BLaER1 treated with 17β-estradiol and CSF1 and Interleukin-3, amounts not matched to agents 10 nM and 100 nM (cell line): ENCODE data around the gene SPDEF.

Experiments
- H3K27ac ChIP-seq, 11 experiments: shearing (Covaris generic); formaldehyde crosslinking; 2 replicates each; pipeline ENCODE4 v1.8.1; 2022
- H3K27me3 ChIP-seq, 11 experiments: shearing (Covaris generic); formaldehyde crosslinking; 2 replicates each; pipeline ENCODE4 v1.8.1; 2022
- H3K36me3 ChIP-seq, 11 experiments: shearing (Covaris generic); formaldehyde crosslinking; 2 replicates each; pipeline ENCODE4 v1.8.1; 2022
- H3K4me1 ChIP-seq, 10 experiments: shearing (Covaris generic); formaldehyde crosslinking; 2 replicates each; pipeline ENCODE4 v1.8.1; 2022
- H3K4me2 ChIP-seq, 11 experiments: shearing (Covaris generic); formaldehyde crosslinking; 2 replicates each; pipeline ENCODE4 v1.8.1; 2022
- H3K4me3 ChIP-seq, 10 experiments: shearing (Covaris generic); formaldehyde crosslinking; 2 replicates each; pipeline ENCODE4 v1.8.1; 2022
- H3K9ac ChIP-seq, 11 experiments: shearing (Covaris generic); formaldehyde crosslinking; 2 replicates each; pipeline ENCODE4 v1.8.1; 2022
- H3K9me3 ChIP-seq, 11 experiments: shearing (Covaris generic); formaldehyde crosslinking; replicated peaks in 1 of 11; 2 replicates each; pipeline ENCODE4 v1.8.1; 2022
- H4K20me1 ChIP-seq, 11 experiments: shearing (Covaris generic); formaldehyde crosslinking; 2 replicates each; pipeline ENCODE4 v1.8.1; 2022
- Cebpa-rat ChIP-seq, 11 experiments: shearing (Covaris generic); IDR thresholded peaks; 2 replicates each; pipeline ENCODE4 v1.8.1; 2022

Gene SPDEF

GRCh38 chr6:34546551-34547321, 9.4 kb downstream of the SPDEF start:
- H3K9ac ChIP-seq, result no peak overlapping the region
- H3K27me3 ChIP-seq, result no peaks in the 10 kb centered on the region
- TF ChIP-seq Cebpa-rat (IDR thresholded peaks at IDR 0.05), result no peak
- H4K20me1 ChIP-seq, result no peaks in the 10 kb centered on the region
- H3K4me3 ChIP-seq, result no peak overlapping the region
- H3K4me2 ChIP-seq, result no peak overlapping the region
- H3K4me1 ChIP-seq, result peaks cover 15 to 30% (median 18%) of the 10 kb centered on the region in 10 experiments
- no peaks in the 10 kb centered on the region for H3K9me3 ChIP-seq
- H3K36me3 ChIP-seq, result no peaks in the 10 kb centered on the region
- no peak overlapping the region for H3K27ac ChIP-seq

GRCh38 chr6:34544776-34545471, 11.2 kb downstream of the SPDEF start:
- Histone ChIP-seq H3K4me1 (peaks cover 0 to 19% (median 5%) of the 10 kb centered on the region in 10 experiments; a peak in 10 of 20 replicates), H3K4me3 (no peak overlapping the region), H3K9ac (no peak overlapping the region), H3K27me3 (no peaks in the 10 kb centered on the region), H3K27ac (no peak overlapping the region), H4K20me1 (0 out of 22 replicates have a peak, but pooled peaks cover 0 to 7% (median 0%) of the 10 kb centered on the region in 11 experiments), H3K36me3 (no peaks in the 10 kb centered on the region), H3K9me3 (no peaks in the 10 kb centered on the region), H3K4me2 (no peak overlapping the region)
- no peak for TF ChIP-seq Cebpa-rat (IDR thresholded peaks at IDR 0.05)

GRCh38 chr6:34544052-34544604, 12.0 kb downstream of the SPDEF start:
- H3K36me3 ChIP-seq, result no peaks in the 10 kb centered on the region
- no peaks in the 10 kb centered on the region for H3K9me3 ChIP-seq
- no peaks in the 10 kb centered on the region for H3K27me3 ChIP-seq
- 0 out of 22 replicates have a peak, but pooled peaks cover 0 to 7% (median 0%) of the 10 kb centered on the region in 11 experiments for H4K20me1 ChIP-seq
- no peak overlapping the region for H3K27ac ChIP-seq
- TF ChIP-seq Cebpa-rat (IDR thresholded peaks at IDR 0.05), result no peak
- peaks cover 0 to 19% (median 4%) of the 10 kb centered on the region in 10 experiments; a peak in 9 of 20 replicates for H3K4me1 ChIP-seq
- H3K4me2 ChIP-seq, result peak overlapping the region in 3 of 11 experiments; percentile 9 to 44 (median 38); a peak in 6 of 22 replicates
- no peak overlapping the region for H3K9ac ChIP-seq
- no peak overlapping the region for H3K4me3 ChIP-seq

GRCh38 chr6:34543421-34543820, 12.7 kb downstream of the SPDEF start:
- TF ChIP-seq Cebpa-rat (IDR thresholded peaks at IDR 0.05), result no peak
- no peak overlapping the region for H3K4me3 ChIP-seq
- H4K20me1 ChIP-seq, result 0 out of 22 replicates have a peak, but pooled peaks cover 0 to 7% (median 0%) of the 10 kb centered on the region in 11 experiments
- H3K9me3 ChIP-seq, result no peaks in the 10 kb centered on the region
- no peak overlapping the region for H3K9ac ChIP-seq
- peak overlapping the region in 5 of 11 experiments; percentile 4 to 44 (median 30); a peak in 7 of 22 replicates for H3K4me2 ChIP-seq
- peaks cover 0 to 19% (median 4%) of the 10 kb centered on the region in 10 experiments; a peak in 9 of 20 replicates for H3K4me1 ChIP-seq
- no peak overlapping the region for H3K27ac ChIP-seq
- no peaks in the 10 kb centered on the region for H3K27me3 ChIP-seq
- no peaks in the 10 kb centered on the region for H3K36me3 ChIP-seq

GRCh38 chr6:34540841-34541240, 15.3 kb downstream of the SPDEF start:
- no peaks in the 10 kb centered on the region for H3K27me3 ChIP-seq
- no peak overlapping the region for H3K27ac ChIP-seq
- H3K4me1 ChIP-seq, result peaks cover 0 to 19% (median 6%) of the 10 kb centered on the region in 10 experiments; a peak in 10 of 20 replicates
- H3K9ac ChIP-seq, result no peak overlapping the region
- no peak for TF ChIP-seq Cebpa-rat (IDR thresholded peaks at IDR 0.05)
- no peak overlapping the region for H3K4me3 ChIP-seq
- H3K9me3 ChIP-seq, result no peaks in the 10 kb centered on the region
- no peak overlapping the region for H3K4me2 ChIP-seq
- peaks cover 0 to 7% (median 0%) of the 10 kb centered on the region in 11 experiments; a peak in 2 of 22 replicates for H4K20me1 ChIP-seq
- no peaks in the 10 kb centered on the region for H3K36me3 ChIP-seq

- Histone ChIP-seq H3K4me3 (no peak overlapping the region), H4K20me1 (peaks cover 0 to 7% (median 0%) of the 10 kb centered on the region in 11 experiments; a peak in 2 of 22 replicates), H3K9ac (no peak overlapping the region), H3K27me3 (no peaks in the 10 kb centered on the region), H3K36me3 (no peaks in the 10 kb centered on the region), H3K27ac (no peak overlapping the region), H3K4me1 (peaks cover 0 to 19% (median 6%) of the 10 kb centered on the region in 10 experiments; a peak in 10 of 20 replicates), H3K4me2 (no peak overlapping the region), H3K9me3 (no peaks in the 10 kb centered on the region)
- TF ChIP-seq Cebpa-rat (IDR thresholded peaks at IDR 0.05), result no peak
Measured at GRCh38 chr6:34540222-34540621, 15.9 kb downstream of the SPDEF start.

GRCh38 chr6:34539181-34539580, 16.9 kb downstream of the SPDEF start:
- Histone ChIP-seq H3K36me3 (no peaks in the 10 kb centered on the region), H3K27ac (no peak overlapping the region), H3K27me3 (no peaks in the 10 kb centered on the region)

GRCh38 chr6:34538581-34538980, 17.5 kb downstream of the SPDEF start:
- Histone ChIP-seq H3K9ac (no peak overlapping the region), H3K4me3 (no peak overlapping the region), H3K36me3 (no peaks in the 10 kb centered on the region), H3K4me1 (peaks cover 0 to 5% (median 4%) of the 10 kb centered on the region in 10 experiments; a peak in 10 of 20 replicates), H3K27ac (no peak overlapping the region), H3K4me2 (no peak overlapping the region), H4K20me1 (peaks cover 0 to 7% (median 0%) of the 10 kb centered on the region in 11 experiments; a peak in 2 of 22 replicates), H3K9me3 (no peaks in the 10 kb centered on the region), H3K27me3 (no peaks in the 10 kb centered on the region)
- no peak for TF ChIP-seq Cebpa-rat (IDR thresholded peaks at IDR 0.05)

More at GRCh38 chr6:34539181-34539580, 16.9 kb downstream of the SPDEF start:
- Histone ChIP-seq H4K20me1 (peaks cover 0 to 7% (median 0%) of the 10 kb centered on the region in 11 experiments; a peak in 2 of 22 replicates), H3K4me2 (no peak overlapping the region), H3K9me3 (no peaks in the 10 kb centered on the region), H3K4me3 (no peak overlapping the region), H3K9ac (no peak overlapping the region), H3K4me1 (peaks cover 0 to 11% (median 6%) of the 10 kb centered on the region in 10 experiments; a peak in 10 of 20 replicates)
- no peak for TF ChIP-seq Cebpa-rat (IDR thresholded peaks at IDR 0.05)
